ENCODE data around the gene C20orf204.

The C20orf204 gene

DNA sequence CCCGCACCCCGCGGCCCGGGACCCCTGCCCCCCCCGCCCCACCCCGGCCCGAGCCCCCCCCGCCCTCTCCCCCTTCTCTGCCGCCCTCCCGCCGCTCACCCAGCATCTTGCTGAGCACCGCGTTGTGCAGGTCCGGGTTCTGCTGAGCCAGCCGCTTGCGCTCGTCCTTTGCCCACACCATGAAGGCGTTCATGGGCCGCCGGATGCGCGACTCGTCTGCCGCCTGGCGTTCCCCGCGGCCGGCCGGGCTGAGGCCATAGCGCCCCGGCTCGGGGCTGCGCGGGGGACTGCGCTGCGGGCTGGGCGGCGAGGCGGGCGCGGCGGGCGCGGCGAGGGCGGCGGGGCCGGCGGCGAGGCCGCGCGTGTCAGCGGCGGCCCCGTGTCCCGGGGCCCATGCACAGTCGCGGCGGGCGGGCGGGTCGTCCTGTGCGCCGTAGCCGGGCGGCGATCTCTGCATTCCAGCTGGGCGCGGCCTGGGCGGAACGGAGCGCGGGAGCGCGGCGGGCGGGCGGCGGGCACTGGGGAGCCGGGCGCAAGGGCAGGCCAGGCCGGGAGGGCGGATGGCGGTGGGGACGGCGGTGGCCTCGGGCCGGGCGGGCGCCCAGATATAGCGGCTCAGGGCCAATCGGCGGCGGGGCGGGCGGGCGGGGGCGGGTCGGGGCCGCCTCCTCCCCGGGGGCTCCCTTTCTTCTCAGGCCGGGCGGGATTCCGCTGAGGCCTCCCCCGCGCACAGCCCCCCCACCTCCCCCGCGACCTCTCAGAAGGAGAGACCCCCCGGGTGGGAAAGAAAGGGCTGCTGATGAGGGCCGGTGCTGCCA, 13.3 kb downstream of the C20orf204 start, which contains the start of gene SOX18:
Gene SOX18, minus strand, starts transcription at position 580 of the 818 bp plus-strand sequence. Its CDS starts 123 bp downstream, at position 457.
- no CpG with 5 or more reads among the region's 111 CpGs for WGBS (ENCODE audit: extremely low coverage, insufficient coverage, low lambda C conversion rate)
- Histone ChIP-seq H3K4me1 (ENCODE audit: control insufficient read depth, low read depth, low read length) (peaks cover 10% of the 10 kb centered on the region), H2BK120ac (ENCODE audit: low read depth, low read length) (no peak within 1 kb of the TSS), H3K4ac (ENCODE audit: low read depth, low read length) (no peak within 1 kb of the TSS), H3K9ac (ENCODE audit: low read length) (peak within 1 kb of the TSS; percentile 45), H2BK5ac (ENCODE audit: low read length) (no peak within 1 kb of the TSS), H3K27me3 (ENCODE audit: insufficient read depth, low read length, poor library complexity) (peaks cover 8% of the 10 kb centered on the region), H2BK15ac (replicated peaks; ENCODE audit: low read depth) (no peak within 1 kb of the TSS), H3K79me2 (ENCODE audit: control insufficient read depth, insufficient read depth, low read length) (no peaks in the 10 kb centered on the region), H3K27ac (ENCODE audit: low read depth, low read length) (no peak within 1 kb of the TSS), H3K23ac (ENCODE audit: low read length) (no peak within 1 kb of the TSS), H3K4me3 (ENCODE audit: low read length) (no peak within 1 kb of the TSS), H4K8ac (ENCODE audit: low read depth, low read length) (no peak within 1 kb of the TSS), H3K36me3 (ENCODE audit: control insufficient read depth, insufficient read depth, low read length) (no peaks in the 10 kb centered on the region), H2AK5ac (ENCODE audit: low read length) (no peak within 1 kb of the TSS), H3K79me1 (ENCODE audit: low read length) (no peaks in the 10 kb centered on the region), H3K18ac (ENCODE audit: low read length) (peak within 1 kb of the TSS; percentile 43), H4K5ac (ENCODE audit: low read length) (no peak within 1 kb of the TSS), H3K4me2 (ENCODE audit: low read length) (peak within 1 kb of the TSS; percentile 14), H3K56ac (ENCODE audit: low read length) (peak within 1 kb of the TSS; percentile 67)
- peak; percentile 69 for DNase-seq

DNA sequence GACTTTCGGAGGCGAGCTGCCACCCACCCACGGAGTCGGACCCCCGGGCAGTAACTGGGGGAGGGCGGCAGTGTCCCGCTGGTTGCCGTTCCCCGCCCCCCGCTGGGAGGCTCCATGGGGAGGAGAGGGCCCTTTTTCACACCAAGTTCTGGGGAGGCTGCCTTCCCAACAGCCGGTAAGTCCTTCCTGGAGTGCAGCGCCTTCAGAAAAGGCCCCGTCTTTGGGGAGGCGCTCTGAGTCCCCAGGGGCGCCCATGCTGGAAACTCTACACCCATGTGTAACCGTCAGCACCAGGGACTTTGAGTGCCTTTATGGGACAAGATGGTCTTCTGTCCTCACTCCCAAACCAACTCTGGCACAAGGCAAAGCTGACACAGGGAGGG, 13.9 kb downstream of the C20orf204 start:
- no peak overlapping the region for H2AK5ac ChIP-seq (ENCODE audit: low read length)
- H3K79me2 ChIP-seq (ENCODE audit: control insufficient read depth, insufficient read depth, low read length) = no peaks in the 10 kb centered on the region
- no CpG with 5 or more reads among the region's 16 CpGs for WGBS (ENCODE audit: extremely low coverage, insufficient coverage, low lambda C conversion rate)
- no peak overlapping the region for H3K4me2 ChIP-seq (ENCODE audit: low read length)
- H3K27me3 ChIP-seq (ENCODE audit: insufficient read depth, low read length, poor library complexity) = peaks cover 8% of the 10 kb centered on the region
- H3K18ac ChIP-seq (ENCODE audit: low read length) = no peak overlapping the region
- no peak for DNase-seq
- no peak overlapping the region for H2BK15ac ChIP-seq (replicated peaks; ENCODE audit: low read depth)
- peak overlapping the region; percentile 25 for H3K56ac ChIP-seq (ENCODE audit: low read length)
- H3K4me1 ChIP-seq (ENCODE audit: control insufficient read depth, low read depth, low read length) = peaks cover 13% of the 10 kb centered on the region
- H2BK5ac ChIP-seq (ENCODE audit: low read length) = no peak overlapping the region
- H3K23ac ChIP-seq (ENCODE audit: low read length) = no peak overlapping the region
- H3K79me1 ChIP-seq (ENCODE audit: low read length) = no peaks in the 10 kb centered on the region
- H3K27ac ChIP-seq (ENCODE audit: low read depth, low read length) = no peak overlapping the region
- H3K9ac ChIP-seq (ENCODE audit: low read length) = peak overlapping the region; percentile 16
- no peaks in the 10 kb centered on the region for H3K36me3 ChIP-seq (ENCODE audit: control insufficient read depth, insufficient read depth, low read length)
- H2BK120ac ChIP-seq (ENCODE audit: low read depth, low read length) = no peak overlapping the region
- H3K4me3 ChIP-seq (ENCODE audit: low read length) = no peak overlapping the region
- no peak overlapping the region for H4K8ac ChIP-seq (ENCODE audit: low read depth, low read length)
- no peak overlapping the region for H4K5ac ChIP-seq (ENCODE audit: low read length)
- no peak overlapping the region for H3K4ac ChIP-seq (ENCODE audit: low read depth, low read length)

- no peak for DNase-seq
- Histone ChIP-seq H3K4ac (ENCODE audit: low read depth, low read length) (no peak overlapping the region), H3K4me3 (ENCODE audit: low read length) (no peak overlapping the region), H3K79me1 (ENCODE audit: low read length) (no peaks in the 10 kb centered on the region), H3K4me2 (ENCODE audit: low read length) (no peak overlapping the region), H2BK120ac (ENCODE audit: low read depth, low read length) (no peak overlapping the region), H2AK5ac (ENCODE audit: low read length) (no peak overlapping the region), H3K36me3 (ENCODE audit: control insufficient read depth, insufficient read depth, low read length) (no peaks in the 10 kb centered on the region), H3K9ac (ENCODE audit: low read length) (no peak overlapping the region), H3K4me1 (ENCODE audit: control insufficient read depth, low read depth, low read length) (peaks cover 13% of the 10 kb centered on the region), H4K8ac (ENCODE audit: low read depth, low read length) (no peak overlapping the region), H3K23ac (ENCODE audit: low read length) (no peak overlapping the region), H2BK15ac (replicated peaks; ENCODE audit: low read depth) (no peak overlapping the region), H2BK5ac (ENCODE audit: low read length) (no peak overlapping the region), H3K18ac (ENCODE audit: low read length) (no peak overlapping the region), H3K79me2 (ENCODE audit: control insufficient read depth, insufficient read depth, low read length) (no peaks in the 10 kb centered on the region), H3K27me3 (ENCODE audit: insufficient read depth, low read length, poor library complexity) (peaks cover 8% of the 10 kb centered on the region), H3K27ac (ENCODE audit: low read depth, low read length) (no peak overlapping the region), H4K5ac (ENCODE audit: low read length) (no peak overlapping the region), H3K56ac (ENCODE audit: low read length) (peak overlapping the region; percentile 2)
- WGBS (ENCODE audit: extremely low coverage, insufficient coverage, low lambda C conversion rate) = no CpG with 5 or more reads among the region's 23 CpGs
Observed at GRCh38 chr20:64050261-64051032, 14.5 kb downstream of the C20orf204 start.

- Histone ChIP-seq H4K8ac (ENCODE audit: low read depth, low read length) (no peak overlapping the region), H3K56ac (ENCODE audit: low read length) (no peak overlapping the region), H3K18ac (ENCODE audit: low read length) (no peak overlapping the region), H3K4ac (ENCODE audit: low read depth, low read length) (no peak overlapping the region), H2BK15ac (replicated peaks; ENCODE audit: low read depth) (no peak overlapping the region), H3K23ac (ENCODE audit: low read length) (no peak overlapping the region), H2AK5ac (ENCODE audit: low read length) (no peak overlapping the region), H3K79me1 (ENCODE audit: low read length) (no peaks in the 10 kb centered on the region), H3K4me3 (ENCODE audit: low read length) (no peak overlapping the region), H3K4me2 (ENCODE audit: low read length) (no peak overlapping the region), H3K4me1 (ENCODE audit: control insufficient read depth, low read depth, low read length) (peaks cover 11% of the 10 kb centered on the region), H3K79me2 (ENCODE audit: control insufficient read depth, insufficient read depth, low read length) (no peaks in the 10 kb centered on the region), H3K36me3 (ENCODE audit: control insufficient read depth, insufficient read depth, low read length) (no peaks in the 10 kb centered on the region), H3K9ac (ENCODE audit: low read length) (no peak overlapping the region), H2BK120ac (ENCODE audit: low read depth, low read length) (no peak overlapping the region), H2BK5ac (ENCODE audit: low read length) (no peak overlapping the region), H4K5ac (ENCODE audit: low read length) (no peak overlapping the region), H3K27ac (ENCODE audit: low read depth, low read length) (no peak overlapping the region), H3K27me3 (ENCODE audit: insufficient read depth, low read length, poor library complexity) (peaks cover 8% of the 10 kb centered on the region)
- no CpG with 5 or more reads among the region's 11 CpGs for WGBS (ENCODE audit: extremely low coverage, insufficient coverage, low lambda C conversion rate)
- no peak for DNase-seq
Observed at GRCh38 chr20:64051033-64051452, 15.1 kb downstream of the C20orf204 start.

DNA sequence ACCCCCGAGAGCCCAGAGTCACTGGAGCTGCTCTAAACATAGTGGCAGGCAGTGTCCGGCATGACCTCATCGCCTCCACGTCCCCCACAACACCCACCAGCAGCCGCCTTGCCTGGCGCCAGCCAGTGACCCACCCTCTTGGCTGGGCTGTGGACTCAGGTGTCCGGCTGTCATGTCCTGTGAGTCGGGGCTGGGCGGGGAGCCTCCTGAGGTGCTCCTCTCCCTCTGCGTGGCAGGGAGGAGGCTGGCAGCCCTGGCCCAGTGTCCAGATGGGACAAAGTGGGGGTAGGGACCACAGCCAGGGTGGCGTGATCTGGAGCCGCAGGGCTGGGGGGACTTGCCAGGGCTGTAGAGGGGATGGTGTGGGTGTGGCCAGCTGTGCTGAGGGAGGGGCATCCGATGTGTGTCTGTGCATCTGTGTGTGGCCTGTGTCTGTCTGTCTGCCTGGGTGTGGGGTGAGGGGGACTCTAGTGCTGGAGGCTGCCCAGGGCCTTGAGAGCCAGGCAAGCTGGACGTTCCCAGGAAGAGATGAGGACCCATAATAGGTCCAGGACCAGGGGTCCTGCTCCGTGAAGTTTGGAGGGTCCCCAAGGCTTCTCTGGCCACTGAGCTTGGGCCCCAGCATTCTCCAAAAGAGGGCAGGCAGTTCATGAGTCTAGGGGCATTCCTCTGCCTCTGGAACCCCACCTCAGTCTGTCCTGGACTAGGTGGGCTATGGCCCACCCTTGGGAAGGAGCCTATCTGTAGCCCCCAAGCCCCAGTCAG, 15.8 kb downstream of the C20orf204 start:
- H3K9ac ChIP-seq (ENCODE audit: low read length) = no peak overlapping the region
- DNase-seq = no peak
- no peak overlapping the region for H2BK5ac ChIP-seq (ENCODE audit: low read length)
- H3K36me3 ChIP-seq (ENCODE audit: control insufficient read depth, insufficient read depth, low read length) = no peaks in the 10 kb centered on the region
- no peaks in the 10 kb centered on the region for H3K79me1 ChIP-seq (ENCODE audit: low read length)
- no peak overlapping the region for H3K4me2 ChIP-seq (ENCODE audit: low read length)
- no peaks in the 10 kb centered on the region for H3K79me2 ChIP-seq (ENCODE audit: control insufficient read depth, insufficient read depth, low read length)
- no CpG with 5 or more reads among the region's 15 CpGs for WGBS (ENCODE audit: extremely low coverage, insufficient coverage, low lambda C conversion rate)
- no peak overlapping the region for H2BK15ac ChIP-seq (replicated peaks; ENCODE audit: low read depth)
- H3K23ac ChIP-seq (ENCODE audit: low read length) = no peak overlapping the region
- no peak overlapping the region for H4K5ac ChIP-seq (ENCODE audit: low read length)
- no peak overlapping the region for H3K4me3 ChIP-seq (ENCODE audit: low read length)
- H3K27me3 ChIP-seq (ENCODE audit: insufficient read depth, low read length, poor library complexity) = peaks cover 8% of the 10 kb centered on the region
- no peak overlapping the region for H3K18ac ChIP-seq (ENCODE audit: low read length)
- no peak overlapping the region for H3K4ac ChIP-seq (ENCODE audit: low read depth, low read length)
- H3K27ac ChIP-seq (ENCODE audit: low read depth, low read length) = no peak overlapping the region
- H3K4me1 ChIP-seq (ENCODE audit: control insufficient read depth, low read depth, low read length) = peaks cover 11% of the 10 kb centered on the region
- H2BK120ac ChIP-seq (ENCODE audit: low read depth, low read length) = no peak overlapping the region
- H3K56ac ChIP-seq (ENCODE audit: low read length) = no peak overlapping the region
- H4K8ac ChIP-seq (ENCODE audit: low read depth, low read length) = no peak overlapping the region
- no peak overlapping the region for H2AK5ac ChIP-seq (ENCODE audit: low read length)

Data from mesendoderm (in vitro differentiated cells).